ENCODE measurements around the gene TMEM35B.

The TMEM35B gene

DNA sequence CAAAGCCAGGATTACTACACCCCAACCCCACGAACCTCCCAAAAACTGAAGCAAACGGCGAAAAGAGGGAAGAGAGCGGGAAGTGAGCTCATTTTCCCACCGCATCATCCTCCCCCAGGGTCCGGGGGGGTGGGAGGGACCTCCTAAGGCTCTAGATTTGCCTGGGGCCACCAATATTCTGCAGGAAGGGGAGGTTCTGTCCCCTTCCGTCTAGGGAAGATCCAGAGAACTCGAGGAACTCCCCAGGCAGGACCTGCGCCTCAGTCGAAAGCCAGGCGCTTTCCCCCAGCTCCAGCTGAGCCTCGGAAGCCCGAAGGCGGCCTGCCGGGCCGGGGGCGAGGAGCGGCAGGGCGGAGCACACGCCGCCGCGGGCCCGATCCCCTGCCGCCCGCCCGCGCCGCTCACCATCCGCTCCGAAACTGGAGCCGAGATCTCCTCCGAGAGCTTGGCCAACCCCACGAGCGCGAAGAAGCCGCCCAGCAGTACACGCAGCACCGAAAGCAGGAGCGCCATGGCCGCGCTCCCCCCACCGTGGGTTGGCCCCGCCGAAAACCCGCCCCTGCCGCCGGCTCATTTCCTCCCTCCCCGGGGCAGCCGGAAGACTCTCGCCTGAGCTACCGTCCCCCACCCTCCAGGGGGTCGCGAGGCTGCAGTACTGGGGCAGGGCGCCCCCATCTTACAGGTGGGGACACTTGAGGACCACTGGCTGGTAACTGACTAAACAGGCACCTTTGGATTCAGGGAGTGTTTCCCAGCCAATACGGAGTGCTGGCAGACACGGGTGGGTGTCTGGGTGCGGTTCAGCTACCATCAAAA is at the start of gene TMEM35B:
TMEM35B (minus strand) TSS at position 555 of the 816 bp plus-strand sequence; CDS start at position 513, 42 bp downstream.
- Histone ChIP-seq H3K4me1 (ENCODE audit: control insufficient read depth, low read length) (peaks cover 38% of the 10 kb centered on the region), H3K4me3 (ENCODE audit: low read length) (peak within 1 kb of the TSS; percentile 88), H3K27me3 (ENCODE audit: control insufficient read depth, low read length) (no peaks in the 10 kb centered on the region), H3F3A (ENCODE audit: control insufficient read depth, insufficient read depth) (peaks cover 14% of the 10 kb centered on the region), H3K27ac (ENCODE audit: low read depth, low read length) (0 out of 2 replicates have a peak within 1 kb of the TSS, but pooled peaks have one; percentile 10), H3K4me2 (ENCODE audit: low read length) (peak within 1 kb of the TSS; percentile 83), H4K20me1 (ENCODE audit: control insufficient read depth, insufficient read depth, low read depth, low read length) (no peaks in the 10 kb centered on the region), H3K9me2 (replicated peaks; ENCODE audit: control insufficient read depth, low read length) (no peaks in the 10 kb centered on the region), H3K9me3 (ENCODE audit: control insufficient read depth, insufficient read depth, low read length) (no peaks in the 10 kb centered on the region), H3K79me2 (ENCODE audit: control insufficient read depth, low read length) (peaks cover 10% of the 10 kb centered on the region), H3K36me3 (ENCODE audit: control insufficient read depth, low read length) (peaks cover 13% of the 10 kb centered on the region)
- TF ChIP-seq CTCF (IDR thresholded peaks at IDR 0.05; ENCODE audit: low read depth, low read length, poor library complexity, severe bottlenecking), result peak; percentile 23
- TF ChIP-seq EZH2phosphoT487 (IDR thresholded peaks at IDR 0.05; ENCODE audit: borderline replicate concordance, low read length), result no peak

- Histone ChIP-seq H3K4me3 (ENCODE audit: low read length) (no peak overlapping the region), H3K9me2 (replicated peaks; ENCODE audit: control insufficient read depth, low read length) (no peaks in the 10 kb centered on the region), H3K4me1 (ENCODE audit: control insufficient read depth, low read length) (peaks cover 14% of the 10 kb centered on the region), H3K27ac (ENCODE audit: low read depth, low read length) (no peak overlapping the region), H3K27me3 (ENCODE audit: control insufficient read depth, low read length) (no peaks in the 10 kb centered on the region), H3K4me2 (ENCODE audit: low read length) (no peak overlapping the region), H3K79me2 (ENCODE audit: control insufficient read depth, low read length) (peaks cover 27% of the 10 kb centered on the region), H3K36me3 (ENCODE audit: control insufficient read depth, low read length) (peaks cover 9% of the 10 kb centered on the region), H4K20me1 (ENCODE audit: control insufficient read depth, insufficient read depth, low read depth, low read length) (no peaks in the 10 kb centered on the region), H3F3A (ENCODE audit: control insufficient read depth, insufficient read depth) (0 out of 2 replicates have a peak, but pooled peaks cover 5% of the 10 kb centered on the region), H3K9me3 (ENCODE audit: control insufficient read depth, insufficient read depth, low read length) (peaks cover 20% of the 10 kb centered on the region; the same call in 1 of the 2 replicates)
- no peak for TF ChIP-seq EZH2phosphoT487 (IDR thresholded peaks at IDR 0.05; ENCODE audit: borderline replicate concordance, low read length)
- TF ChIP-seq CTCF (IDR thresholded peaks at IDR 0.05; ENCODE audit: low read depth, low read length, poor library complexity, severe bottlenecking), result no peak
These were observed 48.2 kb upstream of the TMEM35B start for GRCh38 chr1:35033346-35033745.

DNA sequence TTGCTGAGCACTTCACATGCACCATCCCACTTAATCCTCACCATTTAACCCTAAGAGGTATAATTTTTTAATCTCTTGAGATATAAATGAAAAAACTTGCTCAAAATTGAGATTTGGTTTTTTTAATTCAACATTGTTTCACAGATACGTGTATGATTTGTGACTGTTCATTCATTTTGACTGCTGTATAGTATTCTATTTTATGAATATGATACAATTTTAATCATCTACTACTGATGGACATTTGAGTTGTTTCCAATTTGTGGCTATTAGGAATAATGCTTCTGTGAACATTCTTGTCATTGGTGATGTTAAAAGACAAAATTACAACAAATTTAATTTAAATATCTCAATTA is 47.2 kb upstream of the TMEM35B start:
- H3F3A ChIP-seq (ENCODE audit: control insufficient read depth, insufficient read depth), result 0 out of 2 replicates have a peak, but pooled peaks cover 5% of the 10 kb centered on the region
- H4K20me1 ChIP-seq (ENCODE audit: control insufficient read depth, insufficient read depth, low read depth, low read length), result no peaks in the 10 kb centered on the region
- peak overlapping the region; percentile 49 for H3K4me2 ChIP-seq (ENCODE audit: low read length)
- H3K4me3 ChIP-seq (ENCODE audit: low read length), result peak overlapping the region; percentile 94
- peaks cover 14% of the 10 kb centered on the region for H3K4me1 ChIP-seq (ENCODE audit: control insufficient read depth, low read length)
- H3K36me3 ChIP-seq (ENCODE audit: control insufficient read depth, low read length), result peaks cover 16% of the 10 kb centered on the region
- no peak overlapping the region for H3K27ac ChIP-seq (ENCODE audit: low read depth, low read length)
- H3K79me2 ChIP-seq (ENCODE audit: control insufficient read depth, low read length), result peaks cover 32% of the 10 kb centered on the region
- H3K9me2 ChIP-seq (replicated peaks; ENCODE audit: control insufficient read depth, low read length), result no peaks in the 10 kb centered on the region
- H3K9me3 ChIP-seq (ENCODE audit: control insufficient read depth, insufficient read depth, low read length), result peaks cover 20% of the 10 kb centered on the region; the same call in 1 of the 2 replicates
- TF ChIP-seq EZH2phosphoT487 (IDR thresholded peaks at IDR 0.05; ENCODE audit: borderline replicate concordance, low read length), result no peak
- no peak for TF ChIP-seq CTCF (IDR thresholded peaks at IDR 0.05; ENCODE audit: low read depth, low read length, poor library complexity, severe bottlenecking)
- no peaks in the 10 kb centered on the region for H3K27me3 ChIP-seq (ENCODE audit: control insufficient read depth, low read length)
